Islet of Langerhans (tissue), 1 donor: ENCODE data around the gene TOP3A.
"Not testable (repeated sequence)": the region's sequence is repeated elsewhere in the genome, so short reads cannot be mapped to it uniquely, and the experiment has no call there.

Experiments used
- FAIRE-seq: peaks from one replicate; lab custom pipeline; 2011; peaks lifted over from hg19 to GRCh38; lab: Jason Lieb, UNC

The TOP3A gene, protein sequence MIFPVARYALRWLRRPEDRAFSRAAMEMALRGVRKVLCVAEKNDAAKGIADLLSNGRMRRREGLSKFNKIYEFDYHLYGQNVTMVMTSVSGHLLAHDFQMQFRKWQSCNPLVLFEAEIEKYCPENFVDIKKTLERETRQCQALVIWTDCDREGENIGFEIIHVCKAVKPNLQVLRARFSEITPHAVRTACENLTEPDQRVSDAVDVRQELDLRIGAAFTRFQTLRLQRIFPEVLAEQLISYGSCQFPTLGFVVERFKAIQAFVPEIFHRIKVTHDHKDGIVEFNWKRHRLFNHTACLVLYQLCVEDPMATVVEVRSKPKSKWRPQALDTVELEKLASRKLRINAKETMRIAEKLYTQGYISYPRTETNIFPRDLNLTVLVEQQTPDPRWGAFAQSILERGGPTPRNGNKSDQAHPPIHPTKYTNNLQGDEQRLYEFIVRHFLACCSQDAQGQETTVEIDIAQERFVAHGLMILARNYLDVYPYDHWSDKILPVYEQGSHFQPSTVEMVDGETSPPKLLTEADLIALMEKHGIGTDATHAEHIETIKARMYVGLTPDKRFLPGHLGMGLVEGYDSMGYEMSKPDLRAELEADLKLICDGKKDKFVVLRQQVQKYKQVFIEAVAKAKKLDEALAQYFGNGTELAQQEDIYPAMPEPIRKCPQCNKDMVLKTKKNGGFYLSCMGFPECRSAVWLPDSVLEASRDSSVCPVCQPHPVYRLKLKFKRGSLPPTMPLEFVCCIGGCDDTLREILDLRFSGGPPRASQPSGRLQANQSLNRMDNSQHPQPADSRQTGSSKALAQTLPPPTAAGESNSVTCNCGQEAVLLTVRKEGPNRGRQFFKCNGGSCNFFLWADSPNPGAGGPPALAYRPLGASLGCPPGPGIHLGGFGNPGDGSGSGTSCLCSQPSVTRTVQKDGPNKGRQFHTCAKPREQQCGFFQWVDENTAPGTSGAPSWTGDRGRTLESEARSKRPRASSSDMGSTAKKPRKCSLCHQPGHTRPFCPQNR

DNA sequence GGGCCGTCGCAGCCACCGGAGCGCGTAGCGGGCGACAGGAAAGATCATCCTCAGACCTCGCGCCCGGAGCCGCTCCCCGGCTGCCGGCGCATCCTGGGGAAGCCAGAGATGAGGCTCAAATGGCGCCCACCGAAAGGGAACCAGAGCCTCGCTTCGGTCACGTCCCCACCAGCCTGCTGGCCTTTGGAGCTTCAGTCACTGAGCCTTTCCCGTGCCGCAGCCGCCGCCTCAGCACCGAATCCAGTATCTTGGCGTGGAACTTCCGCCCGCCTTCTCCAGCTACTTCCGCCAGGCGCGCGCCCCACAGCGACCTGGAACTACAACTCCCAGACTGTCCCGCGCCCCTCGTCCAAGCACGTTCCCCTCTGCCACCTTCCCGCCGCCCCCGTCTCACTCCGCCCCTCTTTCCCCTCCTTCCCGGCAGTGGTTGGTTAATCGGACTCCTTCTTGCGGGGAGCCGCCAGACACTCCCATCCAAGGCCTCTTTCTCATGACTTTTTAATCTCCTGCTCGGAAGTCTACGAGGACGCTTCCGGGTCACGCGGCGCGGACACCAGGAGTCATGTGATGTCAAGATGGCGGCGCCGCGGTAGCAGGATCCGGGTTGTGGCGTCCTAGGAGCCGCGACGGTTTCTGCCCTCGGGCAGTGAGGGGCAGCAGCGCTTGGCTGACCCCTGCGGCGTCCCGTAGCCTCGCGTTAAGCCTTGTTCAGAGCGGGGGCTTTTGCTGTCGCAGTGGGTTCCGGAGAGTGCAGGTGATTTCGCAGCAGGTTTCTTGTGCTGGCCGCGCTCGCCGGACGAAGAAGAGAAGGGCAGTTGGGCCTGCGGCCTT lies at the start of gene TOP3A, which contains the start of gene SMCR8:
TSS of gene TOP3A (minus strand) at position 264 of the 831 bp plus-strand sequence. CDS start at position 48, 216 bp downstream.
TSS of gene SMCR8 (plus strand) at position 563 of the 831 bp plus-strand sequence. CDS start 497 bp downstream, outside the sequence.
- peak; percentile 76 for FAIRE-seq

DNA sequence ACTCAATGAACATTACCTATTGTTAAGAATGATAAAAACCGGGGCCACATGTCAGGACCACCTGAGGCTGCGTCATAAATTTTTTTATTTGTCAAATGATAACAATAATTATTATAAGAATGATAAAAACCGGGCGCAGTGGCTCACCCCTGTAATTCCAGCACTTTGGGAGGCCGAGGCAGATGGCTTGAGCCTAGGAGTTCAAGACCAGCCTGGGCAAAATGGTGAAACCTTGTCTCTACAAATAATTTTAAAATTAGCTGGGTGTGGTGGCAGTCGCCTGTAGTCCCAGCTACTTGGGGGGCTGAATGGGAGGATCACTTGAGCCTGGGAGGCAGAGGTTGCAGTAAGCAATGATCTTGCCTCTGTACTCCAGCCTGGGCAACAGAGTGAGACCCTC lies 49.4 kb upstream of the TOP3A start:
- FAIRE-seq: no peak

DNA sequence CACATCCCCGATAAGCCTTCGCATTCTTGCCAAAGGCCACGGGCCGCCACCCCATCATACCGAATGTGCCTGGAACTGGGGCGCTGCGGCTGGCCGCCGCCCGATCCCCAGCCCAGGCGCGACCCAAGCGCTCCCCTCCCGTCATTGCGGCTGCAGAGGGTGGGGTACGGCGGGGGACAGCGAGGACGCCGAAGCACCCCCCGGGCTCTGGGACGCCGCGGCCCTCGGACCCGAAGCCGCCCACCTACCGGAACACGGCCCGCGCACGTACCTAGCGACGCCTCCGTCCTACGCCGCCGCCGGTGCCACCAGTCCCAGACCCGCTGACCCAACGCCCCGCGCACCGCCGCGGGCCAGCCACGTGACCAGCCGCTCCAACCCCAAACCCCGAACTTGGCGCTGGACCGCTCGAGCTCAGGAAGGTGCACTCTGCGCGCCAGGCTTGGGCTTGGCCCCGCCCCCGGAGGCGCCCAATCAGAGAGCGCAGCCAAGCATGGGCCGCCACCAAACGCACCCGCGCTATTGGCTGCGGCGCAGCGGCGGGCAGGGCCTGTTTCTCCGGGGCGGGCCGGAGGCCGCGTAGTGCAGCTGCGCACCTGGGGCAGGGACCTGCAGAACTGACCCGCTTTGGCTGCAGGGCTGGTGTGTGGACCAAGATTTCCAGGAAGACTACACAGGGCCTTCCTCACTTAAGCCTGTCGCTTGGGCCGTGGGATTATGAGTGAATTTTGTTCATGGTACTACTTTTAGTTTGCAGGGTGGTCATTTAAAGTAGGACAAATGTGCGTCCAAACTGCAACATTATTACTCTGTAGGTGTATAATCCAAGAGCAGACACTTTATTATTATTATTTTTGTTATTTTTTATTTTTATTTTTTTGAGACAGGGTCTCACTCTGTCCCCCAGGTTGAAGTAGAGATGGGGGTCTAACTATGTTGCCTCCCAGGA lies 48.6 kb upstream of the TOP3A start, which contains the start of gene SHMT1:
TSS of gene SHMT1 (minus strand) at position 450 of the 949 bp plus-strand sequence. CDS start 7,569 bp downstream, outside the sequence.
- FAIRE-seq: no peak

DNA sequence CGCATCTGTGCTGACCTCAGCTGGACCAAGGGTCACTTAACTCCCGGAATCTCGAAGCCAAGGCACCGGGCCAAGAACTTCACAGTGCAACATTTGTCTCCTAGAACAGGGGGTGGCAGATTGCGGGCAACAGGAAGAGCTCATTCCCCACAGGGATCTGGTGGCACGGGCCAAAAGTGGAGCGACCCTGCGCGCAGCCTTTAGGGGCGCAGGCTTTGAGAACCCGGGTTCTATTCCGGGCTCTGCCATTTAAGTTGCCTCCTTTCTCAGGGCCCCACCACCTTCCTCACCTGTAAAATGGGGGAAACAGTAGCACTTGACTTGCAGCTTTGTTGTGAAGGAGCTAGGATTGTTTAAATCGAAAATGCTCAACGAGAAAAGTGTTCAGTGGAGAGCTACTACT lies 47.9 kb upstream of the TOP3A start:
- no peak for FAIRE-seq

DNA sequence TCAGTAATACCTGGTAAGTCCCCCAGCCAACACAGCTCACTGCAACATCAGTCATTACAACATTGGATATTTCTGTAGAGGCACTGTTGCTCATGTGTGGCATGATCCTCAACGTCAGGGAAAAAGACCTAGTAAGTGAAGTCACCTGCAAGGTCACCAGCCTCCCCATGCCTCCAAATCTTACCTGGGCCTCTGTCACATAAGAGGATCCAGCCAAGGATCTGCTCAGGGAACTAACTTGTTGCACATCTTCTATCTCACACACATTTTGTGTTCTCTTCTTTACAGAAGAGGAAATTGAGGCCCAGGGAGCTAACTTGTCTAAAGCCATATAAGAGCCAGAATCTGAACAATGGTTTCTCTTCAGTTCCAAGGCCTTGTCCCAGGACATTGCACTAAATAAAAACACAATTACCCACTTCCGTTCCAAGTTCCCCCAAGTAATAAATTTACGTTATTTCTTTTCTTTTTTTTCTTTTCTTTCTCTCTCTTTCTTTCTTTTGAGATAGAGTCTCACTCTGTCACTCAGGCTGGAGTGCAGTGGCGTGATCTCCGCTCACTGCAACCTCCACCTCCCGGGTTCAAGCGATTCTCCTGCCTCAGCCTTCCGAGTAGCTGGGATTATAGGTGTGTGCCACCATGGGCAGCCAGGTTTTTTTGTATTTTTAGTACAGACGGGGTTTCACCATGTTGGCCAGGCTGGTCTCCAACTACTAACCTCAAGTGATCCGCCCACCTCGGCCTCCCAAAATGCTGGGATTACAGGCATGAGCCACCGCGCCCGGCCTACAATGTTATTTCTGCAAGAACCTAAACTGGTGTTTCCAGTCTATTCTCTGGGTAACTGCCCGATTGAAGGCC lies 47.3 kb upstream of the TOP3A start:
- no peak for FAIRE-seq

DNA sequence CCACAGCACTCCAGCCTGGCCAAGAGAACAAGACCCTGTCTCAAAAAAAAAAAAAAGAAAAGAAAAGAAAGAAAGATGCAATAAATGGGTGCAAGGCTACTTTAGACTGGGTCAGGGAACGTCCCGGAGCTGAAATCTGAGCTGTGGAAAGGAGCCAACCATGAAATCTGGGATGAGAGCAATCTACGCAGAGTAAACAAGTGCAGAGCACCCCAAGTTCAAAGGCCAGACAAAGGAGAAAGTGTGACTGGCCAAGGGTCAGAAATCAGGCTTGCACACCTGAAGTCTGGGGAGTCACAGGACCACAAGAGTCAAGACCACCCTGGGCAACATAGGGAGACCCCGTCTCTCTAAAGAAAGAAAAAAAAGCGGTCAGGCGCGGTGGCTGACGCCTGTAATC lies 45.7 kb upstream of the TOP3A start:
- no peak for FAIRE-seq

DNA sequence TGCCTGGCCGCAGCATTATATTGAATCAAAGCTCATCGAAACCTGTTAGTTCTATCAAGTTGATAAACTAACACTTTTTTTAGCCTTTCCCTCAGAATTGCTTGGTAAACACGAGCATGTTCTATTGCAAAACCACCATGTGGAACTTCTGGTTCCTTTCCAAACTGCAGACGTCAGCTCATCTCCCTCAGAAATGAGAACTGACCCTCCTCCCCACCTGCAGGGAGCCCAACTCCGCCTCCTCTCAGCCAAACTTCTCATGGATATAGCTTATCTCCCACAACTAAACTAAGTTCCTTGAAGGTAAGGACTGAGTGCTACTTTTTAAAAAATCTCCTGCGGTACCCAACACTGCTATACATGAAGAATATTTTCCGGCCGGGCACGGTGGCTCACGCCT lies 41.8 kb upstream of the TOP3A start:
- no peak for FAIRE-seq

DNA sequence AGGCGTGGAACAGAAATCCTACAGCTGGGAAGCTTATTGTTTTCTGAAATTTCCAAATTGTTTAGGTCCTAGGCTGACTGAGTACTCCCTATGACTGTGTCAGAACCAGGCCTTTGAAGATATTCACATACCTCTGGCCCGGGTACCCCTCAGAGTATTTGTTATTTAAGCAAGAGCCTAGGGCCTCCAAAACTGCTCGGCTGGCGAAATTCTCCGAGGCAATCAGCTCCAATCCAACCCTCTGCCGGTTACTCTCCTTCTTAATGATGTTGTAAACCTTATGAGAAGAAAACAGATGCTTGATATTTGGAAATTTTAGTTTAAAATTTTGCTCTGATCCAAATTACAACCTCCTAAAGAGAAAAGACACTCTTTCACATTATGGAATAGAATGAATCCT lies 38.7 kb upstream of the TOP3A start:
- no peak for FAIRE-seq

DNA sequence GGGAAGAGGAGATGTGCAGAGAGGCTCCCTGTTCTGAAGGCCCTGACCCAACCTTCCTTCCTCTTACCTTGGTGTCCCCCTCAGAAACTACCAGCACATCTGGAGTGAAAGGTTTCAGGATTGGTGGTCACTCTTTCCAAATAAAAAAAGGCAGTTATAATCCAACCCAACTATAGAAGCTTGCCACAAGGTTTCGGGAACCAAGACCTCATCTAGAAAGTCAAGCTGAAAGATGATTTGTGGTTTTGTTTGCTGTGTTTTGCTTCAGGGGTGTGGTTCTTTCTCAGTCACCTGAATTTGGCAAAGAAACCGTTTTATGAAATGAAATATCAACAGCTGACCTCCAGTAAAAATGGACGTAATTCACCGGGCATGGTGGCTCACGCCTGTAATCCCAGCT lies 29.2 kb upstream of the TOP3A start:
- no peak for FAIRE-seq

DNA sequence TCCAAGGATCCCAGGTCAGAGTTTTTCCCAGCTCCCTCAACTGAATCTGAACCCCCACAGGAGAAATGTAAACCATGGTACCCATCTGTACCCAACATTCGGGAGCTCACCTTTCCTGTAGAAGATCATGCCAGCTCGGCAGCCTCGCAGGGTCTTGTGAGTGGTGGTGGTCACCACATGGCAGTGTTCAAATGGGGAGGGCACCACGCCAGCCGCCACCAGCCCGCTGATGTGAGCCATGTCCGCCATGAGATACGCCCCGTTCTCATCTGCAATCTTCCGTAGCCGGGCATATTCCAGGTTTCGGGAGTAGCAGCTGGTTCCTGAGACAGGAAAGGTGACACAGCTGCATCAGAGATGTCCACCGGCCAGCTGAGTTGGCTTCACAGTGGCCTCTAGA lies 25.1 kb upstream of the TOP3A start:
- FAIRE-seq: no peak

DNA sequence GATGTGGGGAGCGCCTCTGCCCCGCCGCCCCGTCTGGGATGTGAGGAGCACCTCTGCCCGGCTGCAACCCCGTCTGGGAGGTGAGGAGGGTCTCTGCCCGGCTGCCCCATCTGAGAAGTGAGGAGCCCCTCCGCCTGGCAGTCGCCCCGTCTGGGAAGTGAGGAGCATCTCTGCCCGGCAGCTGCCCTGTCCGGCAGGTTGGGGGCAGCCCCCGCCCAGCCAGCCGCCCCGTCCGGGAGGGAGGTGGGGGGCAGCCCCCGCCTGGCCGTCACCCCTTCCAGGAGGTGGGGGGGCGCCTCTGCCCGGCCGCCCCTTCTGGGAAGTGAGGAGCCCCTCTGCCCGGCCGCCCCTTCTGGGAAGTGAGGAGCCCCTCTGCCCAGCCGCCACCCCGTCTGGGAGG lies 23.4 kb upstream of the TOP3A start:
- FAIRE-seq: not testable (repeated sequence)

DNA sequence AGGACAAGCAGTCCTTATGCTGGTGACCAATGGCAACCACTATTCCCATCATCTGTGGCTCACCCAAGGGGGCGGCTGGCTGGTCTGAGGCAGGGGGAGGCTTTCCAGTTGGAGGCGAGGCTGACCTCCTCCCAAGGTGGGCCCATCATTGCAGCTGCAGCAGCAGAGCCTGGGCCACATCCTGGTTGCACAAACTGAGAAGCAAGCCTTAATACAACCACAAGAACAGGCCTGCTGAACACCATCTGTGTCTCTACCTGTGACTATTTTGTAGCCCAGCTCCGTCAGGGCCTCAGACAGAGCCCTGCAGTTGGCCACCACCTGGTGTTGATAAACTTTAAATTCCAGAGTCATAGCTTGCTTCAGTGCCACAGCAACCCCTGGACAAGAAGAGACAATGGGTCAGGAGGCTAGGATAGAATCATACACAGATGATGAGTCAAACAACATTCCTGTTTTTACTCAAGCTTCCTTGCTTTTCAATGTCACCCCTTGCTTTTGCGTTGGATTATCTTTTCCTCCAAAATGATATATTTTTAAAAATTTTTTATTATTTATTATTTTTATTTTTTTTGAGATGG lies 18.2 kb upstream of the TOP3A start:
- FAIRE-seq: no peak

DNA sequence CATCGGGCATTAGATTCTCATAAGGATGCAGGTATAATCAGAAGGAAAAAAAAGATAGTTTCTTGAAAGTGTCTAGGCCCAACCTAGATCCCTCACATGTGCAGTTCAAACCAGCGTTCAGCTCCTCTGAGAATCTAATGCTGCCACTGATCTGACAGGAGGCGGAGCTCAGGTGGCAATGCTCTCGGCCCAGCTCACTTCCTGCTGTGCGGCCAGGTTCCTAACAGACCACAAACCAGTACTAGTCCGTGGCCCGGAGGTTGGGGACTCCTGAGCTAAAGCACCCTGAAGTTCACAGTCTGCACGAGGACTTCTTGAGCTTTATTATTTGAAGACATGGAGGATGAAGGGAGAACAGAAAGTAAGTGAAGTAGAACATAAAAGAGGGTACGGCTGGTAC lies 17.1 kb upstream of the TOP3A start:
- FAIRE-seq: no peak

DNA sequence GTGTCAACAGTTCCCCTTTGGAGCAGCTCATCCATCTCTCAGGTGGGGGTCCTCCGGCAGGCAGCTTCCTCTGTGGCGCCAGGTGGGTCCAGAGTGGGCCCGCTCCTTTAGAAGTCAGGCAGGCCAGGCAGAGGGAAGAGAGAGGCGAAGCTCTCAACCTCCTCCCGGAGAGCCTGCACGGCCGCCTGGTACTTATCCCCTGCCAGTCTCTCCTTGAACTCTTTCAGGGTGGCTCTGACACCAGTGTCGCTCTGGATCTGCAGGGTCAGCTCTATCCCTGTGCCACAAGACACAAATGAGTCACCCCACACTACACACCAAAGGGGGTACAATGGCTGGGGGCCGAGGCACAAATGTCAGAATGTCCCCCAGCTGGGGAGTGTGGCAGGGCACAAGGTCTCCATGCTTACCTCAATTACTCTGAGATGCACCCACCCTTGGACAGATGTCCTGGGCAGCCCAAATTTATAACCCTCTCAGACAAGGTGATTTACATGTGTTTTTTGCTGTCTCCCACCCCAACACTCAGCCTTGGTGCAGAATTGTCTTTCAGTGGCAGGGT lies 13.9 kb upstream of the TOP3A start:
- FAIRE-seq: no peak

DNA sequence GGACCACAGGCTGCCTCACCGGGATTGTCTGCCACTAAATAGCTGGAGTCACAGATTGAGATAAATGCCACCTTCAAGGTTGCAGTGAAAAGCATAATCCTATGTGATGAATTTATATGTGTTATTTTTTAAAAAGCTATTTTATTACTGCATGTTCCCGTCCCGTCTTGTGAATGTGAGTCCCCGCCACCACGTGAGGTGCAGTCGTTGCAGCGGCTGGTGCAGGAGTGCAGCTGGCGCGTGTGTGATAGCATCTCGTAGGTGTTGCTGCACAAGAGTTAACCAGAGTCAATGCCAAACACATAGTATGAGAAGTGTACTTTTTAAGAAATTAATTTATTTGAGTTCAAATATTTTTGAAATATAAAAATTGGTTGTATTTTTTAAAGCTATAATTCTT lies 12.8 kb upstream of the TOP3A start:
- no peak for FAIRE-seq

DNA sequence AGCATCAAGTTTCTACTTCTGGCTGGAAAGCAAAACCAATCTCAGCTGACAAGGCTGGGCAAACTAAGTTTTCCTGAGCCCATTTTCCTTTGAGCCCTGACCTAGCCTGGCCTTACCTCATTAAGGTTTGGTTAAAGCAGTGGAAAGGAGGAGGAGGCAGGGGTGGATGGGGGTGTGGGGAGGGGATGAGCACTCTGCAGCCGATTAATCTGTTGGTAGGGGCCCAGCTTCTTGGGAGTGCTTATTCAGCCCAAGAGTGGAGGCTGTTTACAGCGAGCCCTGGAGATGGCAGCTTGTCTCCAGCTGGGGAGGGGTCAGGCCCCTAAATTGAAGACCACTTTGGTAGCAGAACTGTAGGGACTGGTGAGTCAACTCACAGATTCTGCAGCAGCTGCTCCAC lies 12.3 kb upstream of the TOP3A start:
- FAIRE-seq: no peak

DNA sequence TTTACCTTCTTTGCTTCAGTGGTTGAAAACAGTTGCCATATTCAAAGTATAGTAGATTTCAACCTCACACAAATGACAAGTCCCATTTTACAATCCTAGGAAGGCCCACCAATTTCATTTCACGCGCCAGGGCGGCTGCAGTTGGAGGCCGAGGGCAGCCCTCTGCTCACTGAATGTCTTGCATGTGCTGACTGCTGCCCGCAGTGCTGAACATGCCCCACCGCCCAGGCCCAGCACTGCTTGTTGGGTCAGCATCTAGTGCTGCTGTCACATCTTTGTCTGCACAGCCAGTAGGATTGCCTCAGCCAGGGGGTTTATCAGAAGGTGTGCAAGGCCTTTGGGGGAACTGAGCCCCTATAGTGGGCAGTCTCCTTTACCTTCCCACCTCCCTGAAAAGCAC lies 11.8 kb upstream of the TOP3A start:
- FAIRE-seq: no peak

DNA sequence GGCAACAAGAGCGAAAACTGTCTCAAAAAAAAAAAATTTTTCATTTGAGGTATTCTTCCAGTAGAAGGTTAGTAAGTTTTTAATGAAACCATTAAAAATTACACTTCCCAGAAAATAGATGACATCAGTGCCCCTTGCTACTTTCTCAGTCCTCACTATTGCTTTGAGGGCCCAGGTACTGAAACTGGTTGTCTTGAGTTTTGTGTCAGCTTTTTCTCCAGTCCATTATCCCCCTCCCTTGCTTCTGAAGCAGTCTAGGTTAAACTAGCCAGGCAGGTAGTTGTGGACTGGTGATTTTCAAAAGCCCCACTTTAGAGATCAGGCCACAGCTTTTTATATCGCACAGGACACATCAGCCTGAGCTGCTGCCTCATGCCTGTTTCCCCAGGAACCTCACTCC lies 11.2 kb upstream of the TOP3A start:
- no peak for FAIRE-seq
